SJSA1 (cell line): Measurements from ENCODE around the gene PRR16. TPM values are rescaled to one million over a fixed set of nuclear protein-coding genes. Genes with fewer than 3 reads are reported as not detected.
A peak's percentile ranks its signal among the peaks of the same experiment; 100 is the strongest.
"Not testable (repeated sequence)": the region's sequence is repeated elsewhere in the genome, so short reads cannot be mapped to it uniquely, and the experiment has no call there.

Source experiments
- DNase-seq, 2 experiments: peaks; one replicate each; pipeline ENCODE4 v3.0.0-alpha.2; 2015 to 2020; ENCODE audit warnings: low spot score in 2 of 2, low read depth in 1 of 2
- H3K27ac ChIP-seq: fragments of 250-450 bp; sonication (Bioruptor Pico); 2 replicates; pipeline ENCODE4 v1.5.1; 2020; ENCODE audit warnings: mild to moderate bottlenecking, moderate library complexity
- H3K27me3 ChIP-seq: fragments of 250-450 bp; sonication (Bioruptor Pico); replicated peaks from 2 replicates; pipeline ENCODE4 v1.5.1; 2020; ENCODE audit warnings: mild to moderate bottlenecking, moderate library complexity
- H3K36me3 ChIP-seq: fragments of 250-450 bp; sonication (Bioruptor Pico); 2 replicates; pipeline ENCODE4 v1.5.1; 2020; ENCODE audit warnings: mild to moderate bottlenecking
- H3K4me1 ChIP-seq: fragments of 250-450 bp; sonication (Bioruptor Pico); replicated peaks from 2 replicates; pipeline ENCODE4 v1.6.1; 2021; ENCODE audit warnings: mild to moderate bottlenecking
- H3K4me3 ChIP-seq: fragments of 250-450 bp; sonication (Bioruptor Pico); 2 replicates; pipeline ENCODE4 v1.5.1; 2020; ENCODE audit warnings: mild to moderate bottlenecking
- H3K9me3 ChIP-seq: fragments of 250-450 bp; sonication (Bioruptor Pico); replicated peaks from 2 replicates; pipeline ENCODE4 v1.5.1; 2020; ENCODE audit warnings: mild to moderate bottlenecking
- total RNA-seq: library from RNA; depleted of rRNA; stranded (reverse); fragments of >200 nt; shearing (Covaris generic); gene quantifications from 2 replicates; pipeline ENCODE4 v1.2.3, GENCODE V29; 2014

The PRR16 gene
- total RNA-seq, 1 experiment from 2014 or later: 10.3 TPM

DNA sequence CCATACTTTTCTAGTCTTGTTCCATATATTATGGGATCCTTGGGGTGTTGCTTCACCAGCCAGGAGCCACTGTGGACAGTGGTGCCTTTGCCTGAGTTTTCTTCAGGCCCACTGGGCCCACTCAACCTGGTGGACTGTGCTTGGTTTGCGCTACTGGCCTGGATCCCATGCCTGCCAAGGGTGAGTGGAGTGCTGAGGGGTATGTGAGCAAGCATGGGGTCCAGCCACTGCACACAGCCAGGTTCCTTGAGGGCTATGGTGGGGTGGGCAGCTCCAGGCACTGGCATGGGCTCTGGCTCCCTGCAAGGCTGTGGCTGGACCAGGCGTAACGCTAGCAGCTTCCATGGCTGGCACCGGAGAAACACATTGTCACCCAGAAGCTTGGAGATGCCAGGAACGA lies 13.2 kb upstream of the PRR16 start:
- Histone ChIP-seq H3K9me3 (no peaks in the 10 kb centered on the region), H3K27ac (no peak overlapping the region), H3K4me1 (peaks cover 71% of the 10 kb centered on the region), H3K27me3 (no peaks in the 10 kb centered on the region), H3K36me3 (no peaks in the 10 kb centered on the region), H3K4me3 (no peak overlapping the region)
- no peak for DNase-seq

GRCh38 chr5:120451445-120451844 lies 12.7 kb upstream of the PRR16 start:
- Histone ChIP-seq H3K36me3 (no peaks in the 10 kb centered on the region), H3K4me3 (no peak overlapping the region), H3K4me1 (peaks cover 67% of the 10 kb centered on the region), H3K9me3 (no peaks in the 10 kb centered on the region), H3K27ac (no peak overlapping the region), H3K27me3 (no peaks in the 10 kb centered on the region)
- DNase-seq: no peak

DNA sequence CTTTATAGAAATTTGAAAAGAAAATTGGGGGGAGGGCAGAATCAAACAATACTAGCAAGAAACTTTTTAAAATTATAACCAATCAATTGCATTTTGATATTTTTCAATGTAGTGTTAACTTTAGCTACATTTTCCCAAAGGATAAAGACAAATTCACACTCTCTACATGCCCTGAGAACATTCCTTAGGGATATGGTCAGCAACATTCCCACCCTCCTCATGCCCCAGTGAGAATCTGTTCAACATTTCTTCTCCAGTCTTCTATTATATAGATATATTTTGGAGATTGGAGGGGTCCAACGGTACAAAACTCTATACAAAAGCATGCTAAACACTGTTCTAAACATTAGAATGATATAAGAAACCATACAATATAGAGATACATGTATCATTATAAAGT lies 11.6 kb upstream of the PRR16 start:
- DNase-seq: peak in 1 of 2 experiments; percentile 36
- H3K36me3 ChIP-seq: no peaks in the 10 kb centered on the region
- no peaks in the 10 kb centered on the region for H3K27me3 ChIP-seq
- no peak overlapping the region for H3K4me3 ChIP-seq
- no peaks in the 10 kb centered on the region for H3K9me3 ChIP-seq
- H3K27ac ChIP-seq: peak overlapping the region; percentile 36
- H3K4me1 ChIP-seq: peaks cover 57% of the 10 kb centered on the region

- DNase-seq: peak; percentile 66 to 90
- Histone ChIP-seq H3K4me1 (peaks cover 47% of the 10 kb centered on the region), H3K9me3 (no peaks in the 10 kb centered on the region), H3K4me3 (no peak overlapping the region), H3K27ac (peak overlapping the region; percentile 56), H3K36me3 (no peaks in the 10 kb centered on the region), H3K27me3 (no peaks in the 10 kb centered on the region)
These were observed 9.9 kb upstream of the PRR16 start for GRCh38 chr5:120454094-120454798.

DNA sequence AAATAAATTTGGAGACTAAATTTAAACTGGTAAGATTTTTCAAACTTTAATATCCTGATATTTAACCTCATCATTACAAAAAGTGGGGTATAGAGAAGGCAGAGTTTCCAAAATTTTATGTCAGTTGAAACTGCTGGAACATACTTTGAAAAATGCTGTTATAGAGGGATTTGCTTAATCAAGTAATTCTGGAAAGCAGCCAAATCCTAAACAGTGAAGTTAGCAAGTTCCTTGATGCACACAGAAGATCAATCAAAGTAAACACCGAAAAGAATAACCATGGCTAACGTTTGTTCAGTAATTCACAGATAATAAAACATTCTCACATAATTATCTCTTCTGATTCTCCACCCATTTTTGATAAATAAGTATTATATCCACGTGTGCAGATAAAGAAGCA lies 8.1 kb upstream of the PRR16 start:
- Histone ChIP-seq H3K27ac (no peak overlapping the region), H3K4me1 (peaks cover 41% of the 10 kb centered on the region), H3K36me3 (no peaks in the 10 kb centered on the region), H3K27me3 (no peaks in the 10 kb centered on the region), H3K4me3 (no peak overlapping the region), H3K9me3 (no peaks in the 10 kb centered on the region)
- no peak for DNase-seq

- peak; percentile 86 to 89 for DNase-seq
- Histone ChIP-seq H3K4me1 (peaks cover 32% of the 10 kb centered on the region), H3K36me3 (no peaks in the 10 kb centered on the region), H3K4me3 (peak overlapping the region; percentile 38), H3K27me3 (no peaks in the 10 kb centered on the region), H3K9me3 (no peaks in the 10 kb centered on the region), H3K27ac (peak overlapping the region; percentile 66)
These were observed 6.1 kb upstream of the PRR16 start for GRCh38 chr5:120457839-120458507.

- not testable (repeated sequence) for H3K27me3 ChIP-seq, H3K27ac ChIP-seq, DNase-seq, H3K9me3 ChIP-seq, H3K36me3 ChIP-seq
- H3K4me3 ChIP-seq: peak overlapping the region; percentile 38; the same call in 1 of the 2 replicates
- peaks cover 27% of the 10 kb centered on the region for H3K4me1 ChIP-seq
These were observed 5.6 kb upstream of the PRR16 start for GRCh38 chr5:120458508-120458847.

DNA sequence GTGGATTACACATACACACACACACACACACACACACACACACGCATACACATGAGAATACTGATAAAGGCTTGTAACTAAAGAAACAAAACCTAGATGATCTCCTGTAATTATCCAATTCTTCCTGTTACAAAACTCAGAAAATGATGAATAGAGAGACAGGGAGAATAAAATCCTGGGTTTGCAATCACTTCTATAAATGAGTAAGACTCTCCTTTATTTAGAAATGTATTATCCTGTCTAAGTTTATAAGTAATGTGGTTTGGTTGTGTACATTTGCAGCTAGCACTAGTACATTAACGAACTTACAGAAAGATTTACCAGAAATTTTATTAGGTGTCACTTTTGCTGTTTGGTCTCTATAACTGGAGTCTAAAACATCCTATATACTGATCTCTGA lies 2.8 kb upstream of the PRR16 start:
- Histone ChIP-seq H3K27me3 (no peaks in the 10 kb centered on the region), H3K4me3 (no peak overlapping the region), H3K27ac (no peak overlapping the region), H3K9me3 (no peaks in the 10 kb centered on the region), H3K36me3 (peaks cover 3% of the 10 kb centered on the region; the same call in 1 of the 2 replicates), H3K4me1 (peaks cover 19% of the 10 kb centered on the region)
- no peak for DNase-seq

DNA sequence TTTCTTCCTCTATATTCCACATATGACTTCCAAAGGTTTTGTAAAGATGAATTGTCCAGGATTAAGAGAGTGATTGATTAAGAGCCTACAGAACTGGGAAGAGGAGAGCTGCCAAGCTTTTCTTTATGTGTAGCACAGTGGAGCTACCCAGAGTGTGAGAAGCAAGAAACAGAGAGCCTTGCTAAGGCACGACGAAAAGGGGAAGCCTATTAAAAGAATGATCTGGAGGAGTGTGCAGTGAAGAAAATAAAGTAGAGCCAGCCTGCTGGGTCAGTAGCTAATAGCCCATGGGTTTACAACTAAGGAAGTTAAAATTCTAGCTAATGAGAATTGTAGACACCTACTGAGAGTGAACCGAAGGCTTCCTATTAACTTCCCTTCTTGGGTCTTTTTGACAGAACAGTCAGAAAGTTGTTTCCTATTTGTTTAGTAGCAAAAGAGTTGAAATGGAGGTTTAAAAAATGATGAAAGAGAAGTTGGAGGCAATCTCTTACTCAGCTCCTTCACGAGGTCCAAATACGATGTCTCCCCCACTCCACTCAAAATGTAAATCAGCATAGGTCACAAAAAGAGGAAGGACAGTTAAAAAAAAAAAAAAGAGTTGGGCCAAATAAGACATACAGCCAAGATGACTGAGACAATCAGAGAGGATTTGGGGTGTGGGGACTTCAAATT lies 957 bp upstream of the PRR16 start:
- H3K27ac ChIP-seq: no peak overlapping the region
- H3K4me3 ChIP-seq: no peak overlapping the region
- H3K36me3 ChIP-seq: peaks cover 3% of the 10 kb centered on the region; the same call in 1 of the 2 replicates
- H3K9me3 ChIP-seq: no peaks in the 10 kb centered on the region
- DNase-seq: no peak
- H3K27me3 ChIP-seq: no peaks in the 10 kb centered on the region
- peaks cover 14% of the 10 kb centered on the region for H3K4me1 ChIP-seq

DNA sequence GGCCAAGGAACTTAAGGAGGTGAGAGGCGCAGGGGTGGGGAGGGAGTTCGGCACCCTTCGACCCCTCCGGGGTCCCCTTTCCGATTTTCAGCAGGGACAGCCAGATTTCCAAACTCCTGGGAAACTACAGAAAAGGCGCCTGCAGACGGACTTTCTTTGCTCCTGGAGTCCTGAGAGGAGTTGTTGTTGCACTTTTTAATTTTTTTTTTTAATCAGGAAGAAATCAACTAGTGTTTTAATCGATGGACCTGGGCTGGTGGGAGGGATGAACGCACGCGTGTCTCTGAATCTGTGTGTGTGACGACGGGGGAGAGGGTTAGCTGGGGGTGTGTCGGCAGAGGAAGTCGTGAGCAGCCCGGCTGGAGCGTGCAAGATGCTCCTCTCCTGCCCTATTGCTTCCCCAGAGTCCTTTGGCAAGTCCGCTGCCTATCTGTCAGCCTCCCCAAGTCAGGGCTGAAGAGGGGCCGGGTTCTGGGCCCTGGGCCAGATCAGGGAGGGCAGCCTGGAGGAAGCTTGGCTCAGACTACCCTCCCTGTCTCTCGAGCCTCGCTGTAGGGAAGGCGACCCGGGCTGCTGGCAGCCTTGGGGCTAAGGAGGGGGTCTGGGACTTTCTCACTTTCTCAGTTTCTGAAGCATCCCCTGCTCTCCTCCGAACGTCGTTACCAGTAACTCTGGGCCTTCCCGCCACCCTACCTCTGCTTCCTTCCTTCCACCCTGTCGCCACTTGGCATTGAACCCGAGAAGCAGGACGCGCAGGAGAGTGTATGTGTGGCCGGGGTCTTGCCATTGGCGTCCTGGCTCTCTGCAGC lies 731 bp downstream of the PRR16 start:
- H3K27me3 ChIP-seq: no peaks in the 10 kb centered on the region
- peaks cover 13% of the 10 kb centered on the region for H3K4me1 ChIP-seq
- no peaks in the 10 kb centered on the region for H3K9me3 ChIP-seq
- H3K36me3 ChIP-seq: peaks cover 3% of the 10 kb centered on the region; the same call in 1 of the 2 replicates
- H3K4me3 ChIP-seq: peak overlapping the region; percentile 80
- peak; percentile 69 to 79 for DNase-seq
- peak overlapping the region; percentile 12; the same call in 1 of the 2 replicates for H3K27ac ChIP-seq

- Histone ChIP-seq H3K27me3 (no peaks in the 10 kb centered on the region), H3K36me3 (peaks cover 3% of the 10 kb centered on the region; the same call in 1 of the 2 replicates), H3K27ac (peak overlapping the region; percentile 14; the same call in 1 of the 2 replicates), H3K9me3 (no peaks in the 10 kb centered on the region), H3K4me3 (peak overlapping the region; percentile 80), H3K4me1 (peaks cover 13% of the 10 kb centered on the region)
- DNase-seq: peak; percentile 61 to 67
These were observed 1.4 kb downstream of the PRR16 start for GRCh38 chr5:120465436-120465961.

DNA sequence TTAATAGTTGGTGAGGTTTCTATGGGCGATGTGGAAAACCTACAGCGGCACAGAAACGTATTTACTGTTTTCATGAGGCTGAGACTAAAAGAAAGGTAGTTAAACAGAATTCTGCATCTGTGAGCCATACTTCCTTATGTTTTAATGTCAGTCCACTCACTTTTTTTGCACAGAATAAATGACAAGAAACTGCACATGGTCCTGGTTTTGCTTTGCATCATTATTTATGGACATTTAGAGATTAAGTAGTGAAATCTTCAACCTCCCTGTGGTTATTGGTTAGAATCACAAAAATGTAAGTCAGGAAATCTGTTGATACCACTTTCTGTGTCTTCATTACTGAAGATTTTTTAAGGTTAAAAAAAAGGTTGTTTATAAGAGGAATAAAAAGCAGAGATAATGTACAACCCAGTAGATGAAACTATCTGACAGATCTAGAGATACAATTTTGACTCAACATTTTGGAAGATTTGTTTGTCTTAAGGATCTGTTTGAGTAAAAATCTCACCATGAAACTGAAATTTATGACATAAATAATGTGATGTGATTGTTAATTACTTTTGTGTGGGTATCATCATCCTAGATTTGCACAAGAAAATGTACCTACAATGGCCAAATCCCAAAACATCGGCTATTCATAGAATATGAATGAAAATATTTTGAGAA lies 2.4 kb downstream of the PRR16 start:
- DNase-seq: no peak

DNA sequence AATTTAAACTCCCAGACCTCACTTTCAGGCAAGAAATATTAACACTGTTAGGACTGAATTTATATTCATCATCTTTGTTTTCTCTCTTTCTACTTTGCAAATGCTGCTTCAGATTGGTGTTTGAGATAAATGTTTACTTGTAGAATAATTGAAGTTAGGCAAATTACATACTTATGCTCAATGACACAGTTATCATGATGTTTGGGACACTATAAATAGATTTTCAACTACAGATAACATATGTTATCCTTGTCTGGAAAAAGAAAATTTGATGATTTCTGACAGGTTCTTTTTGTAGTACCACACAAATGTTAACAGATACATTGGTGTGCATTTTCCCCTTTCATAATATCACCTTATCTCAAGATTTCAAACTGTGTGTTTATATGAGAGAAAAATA lies 7.9 kb downstream of the PRR16 start:
- H3K27ac ChIP-seq: no peak overlapping the region
- H3K36me3 ChIP-seq: no peaks in the 10 kb centered on the region
- no peak overlapping the region for H3K4me3 ChIP-seq
- no peaks in the 10 kb centered on the region for H3K9me3 ChIP-seq
- no peak for DNase-seq
- peaks cover 12% of the 10 kb centered on the region for H3K4me1 ChIP-seq
- H3K27me3 ChIP-seq: no peaks in the 10 kb centered on the region

More for the DNA sequence above, 2.4 kb downstream of the PRR16 start:
- H3K27me3 ChIP-seq: no peaks in the 10 kb centered on the region
- H3K4me1 ChIP-seq: peaks cover 13% of the 10 kb centered on the region
- peaks cover 3% of the 10 kb centered on the region; the same call in 1 of the 2 replicates for H3K36me3 ChIP-seq
- peak overlapping the region; percentile 80 for H3K4me3 ChIP-seq
- H3K9me3 ChIP-seq: no peaks in the 10 kb centered on the region
- H3K27ac ChIP-seq: 0 out of 2 replicates have a peak overlapping the region, but pooled peaks have one; percentile 14
